HL-60 (cell line): ENCODE results near the gene FTHL17.

Source experiments
- DNase-seq, 2 experiments: peaks; one replicate each; pipeline ENCODE4 v3.0.0-alpha.2; 2010 to 2020; ENCODE audit warnings: low read depth in 1 of 2, low spot score in 1 of 2
- H3K27ac ChIP-seq: fragments of 250-450 bp; sonication (Bioruptor Pico); replicated peaks from 2 replicates; pipeline ENCODE4 v1.5.1; 2020; ENCODE audit warnings: mild to moderate bottlenecking, moderate library complexity
- H3K27me3 ChIP-seq: fragments of 250-450 bp; sonication (Bioruptor Pico); 2 replicates; pipeline ENCODE4 v1.5.1; 2021; ENCODE audit warnings: mild to moderate bottlenecking, moderate library complexity; ENCODE audit not compliant: insufficient read depth, poor library complexity, severe bottlenecking
- H3K4me3 ChIP-seq: replicated peaks from 2 replicates; pipeline ENCODE4 v1.5.1; 2011; ENCODE audit warnings: mild to moderate bottlenecking, control low read depth, low read length; ENCODE audit not compliant: insufficient read depth
- CTCF ChIP-seq: IDR thresholded peaks from one replicate; pipeline ENCODE4 v1.5.1; 2011; ENCODE audit warnings: low read length, control low read depth, inconsistent platforms; ENCODE audit not compliant: insufficient read depth
- GABPA ChIP-seq: IDR thresholded peaks from 2 replicates; pipeline ENCODE4 v1.6.1; 2012; ENCODE audit warnings: low read depth
- POLR2AphosphoS5 ChIP-seq: IDR thresholded peaks from 2 replicates; pipeline ENCODE4 v1.6.1; 2012; ENCODE audit warnings: low read depth
- REST ChIP-seq: IDR thresholded peaks from 2 replicates; pipeline ENCODE4 v1.6.1; 2012; ENCODE audit warnings: low read depth; ENCODE audit not compliant: insufficient replicate concordance
- SPI1 ChIP-seq: IDR thresholded peaks from 2 replicates; pipeline ENCODE4 v1.6.1; 2012; ENCODE audit warnings: low read depth, mild to moderate bottlenecking, borderline replicate concordance

Gene FTHL17

GRCh38 chrX:31098079-31098478, 26.2 kb upstream of the FTHL17 start:
- no peak overlapping the region for H3K27ac ChIP-seq
- no peak for DNase-seq
- no peak overlapping the region for H3K4me3 ChIP-seq
- no peaks in the 10 kb centered on the region for H3K27me3 ChIP-seq
- TF ChIP-seq POLR2AphosphoS5: no peak

- no peaks in the 10 kb centered on the region for H3K27me3 ChIP-seq
- H3K27ac ChIP-seq: no peak overlapping the region
- H3K4me3 ChIP-seq: no peak overlapping the region
- TF ChIP-seq GABPA: no peak
- TF ChIP-seq REST: no peak
- no peak for TF ChIP-seq POLR2AphosphoS5
- no peak for TF ChIP-seq SPI1
- TF ChIP-seq CTCF: no peak
- no peak for DNase-seq
Measured at GRCh38 chrX:31093639-31093975, 21.8 kb upstream of the FTHL17 start.

- no peak overlapping the region for H3K4me3 ChIP-seq
- no peak overlapping the region for H3K27ac ChIP-seq
- no peak for DNase-seq
- no peaks in the 10 kb centered on the region for H3K27me3 ChIP-seq
- TF ChIP-seq POLR2AphosphoS5 (no peak), SPI1 (no peak), REST (no peak), CTCF (no peak), GABPA (no peak)
Measured at GRCh38 chrX:31092970-31093638, 21.3 kb upstream of the FTHL17 start.

- DNase-seq: no peak
- no peak overlapping the region for H3K4me3 ChIP-seq
- H3K27me3 ChIP-seq: no peaks in the 10 kb centered on the region
- TF ChIP-seq SPI1 (no peak), GABPA (no peak), CTCF (no peak), REST (no peak), POLR2AphosphoS5 (no peak)
- H3K27ac ChIP-seq: no peak overlapping the region
Measured at GRCh38 chrX:31092476-31092875, 20.6 kb upstream of the FTHL17 start.
